ENCODE results near the gene CHST9. TPM values are rescaled to one million over a fixed set of nuclear protein-coding genes. Genes with fewer than 3 reads are reported as not detected.

Gene CHST9
- total RNA-seq, 4 donors from 2014 or later: 0.53 to 4.5 (median 1.8) TPM

- no peak for DNase-seq
- no peak overlapping the region for H3K27ac ChIP-seq
- 67 to 83% methylated on average over 10 of the region's 10 CpGs for WGBS, 2 donors
- no peaks in the 10 kb centered on the region for H3K36me3 ChIP-seq
- H3K4me1 ChIP-seq: no peaks in the 10 kb centered on the region
- no peak overlapping the region for H3K4me3 ChIP-seq
- H3K27me3 ChIP-seq: no peaks in the 10 kb centered on the region
- no peak for TF ChIP-seq CTCF (IDR thresholded peaks at IDR 0.05)
- TF ChIP-seq POLR2A (IDR thresholded peaks at IDR 0.05): no peak
- peaks cover 0 to 3% (median 0%) of the 10 kb centered on the region in 3 donors for H3K9me3 ChIP-seq
- intact Hi-C loops (cut with DNase I): no loop called here
These were observed 41.4 kb downstream of the CHST9 start for GRCh38 chr18:27143580-27144287.

DNA sequence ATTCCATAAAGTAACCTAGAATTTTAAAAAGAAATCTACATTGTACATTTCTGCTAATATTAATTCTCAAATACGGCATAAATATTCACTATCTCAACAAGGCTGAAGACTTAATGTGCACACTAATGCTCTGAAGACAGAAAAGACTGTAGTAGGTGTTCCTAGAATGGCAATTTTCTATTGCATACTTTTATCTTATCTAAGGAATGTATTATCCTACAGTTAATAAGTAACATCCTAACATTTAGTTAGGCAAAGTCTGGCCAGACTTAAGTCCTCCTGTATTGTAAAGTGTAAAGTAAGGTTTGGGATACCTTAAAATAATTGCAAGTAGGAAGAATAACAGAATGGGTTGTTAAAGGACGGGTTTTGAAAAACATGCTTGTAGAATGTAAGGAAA, 42.2 kb downstream of the CHST9 start:
- no peak for DNase-seq
- Histone ChIP-seq H3K27me3 (no peaks in the 10 kb centered on the region), H3K4me1 (no peaks in the 10 kb centered on the region), H3K27ac (no peak overlapping the region), H3K36me3 (no peaks in the 10 kb centered on the region), H3K9me3 (peaks cover 0 to 2% (median 0%) of the 10 kb centered on the region in 3 donors), H3K4me3 (no peak overlapping the region)
- no peak for TF ChIP-seq CTCF (IDR thresholded peaks at IDR 0.05)
- no peak for TF ChIP-seq POLR2A (IDR thresholded peaks at IDR 0.05)
- WGBS, 2 donors: 75 to 83% methylated on average over 2 of the region's 2 CpGs
- intact Hi-C loops (cut with DNase I): no loop called here

GRCh38 chr18:27141876-27142275, 43.2 kb downstream of the CHST9 start:
- Histone ChIP-seq H3K36me3 (no peaks in the 10 kb centered on the region), H3K4me3 (no peak overlapping the region), H3K27me3 (no peaks in the 10 kb centered on the region), H3K27ac (no peak overlapping the region), H3K4me1 (no peaks in the 10 kb centered on the region), H3K9me3 (no peaks in the 10 kb centered on the region)
- TF ChIP-seq POLR2A (IDR thresholded peaks at IDR 0.05) (no peak), CTCF (IDR thresholded peaks at IDR 0.05) (no peak)
- intact Hi-C loops (cut with DNase I): no loop called here
- DNase-seq: no peak

GRCh38 chr18:27138079-27138478, 47.0 kb downstream of the CHST9 start:
- Histone ChIP-seq H3K36me3 (no peaks in the 10 kb centered on the region), H3K27me3 (no peaks in the 10 kb centered on the region), H3K27ac (no peak overlapping the region), H3K4me1 (no peaks in the 10 kb centered on the region), H3K4me3 (no peak overlapping the region), H3K9me3 (no peaks in the 10 kb centered on the region)
- DNase-seq: no peak
- no peak for TF ChIP-seq CTCF (IDR thresholded peaks at IDR 0.05)
- no peak for TF ChIP-seq POLR2A (IDR thresholded peaks at IDR 0.05)
- intact Hi-C loops (cut with DNase I): no loop called here
- 33 to 56% methylated on average over 1 of the region's 1 CpG for WGBS, 2 donors

DNA sequence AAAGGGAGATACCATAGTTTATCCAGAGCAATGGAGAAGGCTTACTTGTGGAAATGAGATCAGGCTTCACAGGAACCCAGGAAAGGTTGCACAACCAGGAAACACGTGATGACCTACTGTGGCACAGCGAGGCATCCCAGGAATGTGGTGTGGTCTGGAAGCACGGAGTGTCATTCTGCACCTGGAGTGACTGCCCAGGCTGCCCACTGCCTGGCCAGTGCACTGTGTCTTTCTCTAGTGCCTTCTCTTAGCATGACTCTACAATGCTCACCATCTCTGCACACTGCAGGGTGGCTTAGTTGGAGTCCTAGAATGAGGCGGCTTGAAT, 48.9 kb downstream of the CHST9 start:
- DNase-seq: no peak
- no peak for TF ChIP-seq POLR2A (IDR thresholded peaks at IDR 0.05)
- no peak for TF ChIP-seq CTCF (IDR thresholded peaks at IDR 0.05)
- no peaks in the 10 kb centered on the region for H3K4me1 ChIP-seq
- no peak overlapping the region for H3K27ac ChIP-seq
- H3K27me3 ChIP-seq: no peaks in the 10 kb centered on the region
- H3K4me3 ChIP-seq: no peak overlapping the region
- no peaks in the 10 kb centered on the region for H3K36me3 ChIP-seq
- 38 to 76% methylated on average over 2 to 4 of the region's 4 CpGs for WGBS, 2 donors
- intact Hi-C loops (cut with DNase I): no loop called here
- no peaks in the 10 kb centered on the region for H3K9me3 ChIP-seq
